ENCODE data around the gene CRYBA2. TPM values are rescaled to one million over a fixed set of nuclear protein-coding genes. Genes with fewer than 3 reads are reported as not detected.
A peak's percentile ranks its signal among the peaks of the same experiment; 100 is the strongest.

Gene CRYBA2
- total RNA-seq, 2 donors from 2014 or later: 2.6 to 3.5 TPM

DNA sequence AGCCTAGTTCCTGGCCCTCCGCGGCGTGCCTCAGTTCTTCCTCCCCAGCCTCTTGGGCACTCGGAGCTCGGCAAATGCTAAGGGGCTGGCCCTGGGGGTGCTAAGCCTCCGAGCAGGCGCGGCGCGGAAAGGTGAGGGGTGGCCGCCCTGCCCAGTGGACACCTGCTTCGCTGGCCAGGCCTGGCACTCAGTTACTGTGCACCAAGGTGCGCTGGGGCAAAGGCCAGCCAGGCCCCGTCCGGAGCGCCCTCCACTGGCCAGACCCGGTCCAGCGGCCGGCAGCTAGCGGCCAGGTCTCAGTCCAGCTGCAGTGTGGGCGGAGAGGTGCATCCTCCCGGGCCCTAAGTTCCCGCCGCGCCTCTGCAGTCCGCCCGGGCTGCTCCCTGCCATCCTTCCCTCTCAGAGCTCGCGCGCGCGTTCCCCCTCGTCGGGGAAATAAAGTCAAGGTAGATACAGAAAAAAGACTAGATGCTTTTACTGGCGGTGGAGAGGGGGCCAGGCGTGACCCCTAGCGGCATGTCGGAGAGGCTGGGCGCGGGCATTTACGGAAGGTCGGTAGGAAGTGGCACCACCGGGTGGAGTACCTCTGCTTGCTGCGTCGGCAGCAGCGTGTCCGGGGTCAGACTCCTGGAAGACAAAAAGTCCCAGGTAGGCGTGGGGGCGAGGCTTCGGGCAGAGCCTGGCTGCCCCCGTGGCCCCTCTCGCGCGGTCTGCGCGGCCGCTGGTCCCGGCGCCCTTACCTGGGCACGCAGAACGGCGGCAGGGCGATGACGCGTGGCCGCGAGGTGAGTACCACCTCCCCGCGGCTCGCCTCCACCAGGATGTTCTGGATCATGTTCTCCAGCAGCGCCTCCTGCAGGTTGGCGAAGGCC, 9.4 kb upstream of the CRYBA2 start:
- H3K27me3 Mint-ChIP-seq (ENCODE audit: insufficient read depth): peaks cover 74% of the 10 kb centered on the region

DNA sequence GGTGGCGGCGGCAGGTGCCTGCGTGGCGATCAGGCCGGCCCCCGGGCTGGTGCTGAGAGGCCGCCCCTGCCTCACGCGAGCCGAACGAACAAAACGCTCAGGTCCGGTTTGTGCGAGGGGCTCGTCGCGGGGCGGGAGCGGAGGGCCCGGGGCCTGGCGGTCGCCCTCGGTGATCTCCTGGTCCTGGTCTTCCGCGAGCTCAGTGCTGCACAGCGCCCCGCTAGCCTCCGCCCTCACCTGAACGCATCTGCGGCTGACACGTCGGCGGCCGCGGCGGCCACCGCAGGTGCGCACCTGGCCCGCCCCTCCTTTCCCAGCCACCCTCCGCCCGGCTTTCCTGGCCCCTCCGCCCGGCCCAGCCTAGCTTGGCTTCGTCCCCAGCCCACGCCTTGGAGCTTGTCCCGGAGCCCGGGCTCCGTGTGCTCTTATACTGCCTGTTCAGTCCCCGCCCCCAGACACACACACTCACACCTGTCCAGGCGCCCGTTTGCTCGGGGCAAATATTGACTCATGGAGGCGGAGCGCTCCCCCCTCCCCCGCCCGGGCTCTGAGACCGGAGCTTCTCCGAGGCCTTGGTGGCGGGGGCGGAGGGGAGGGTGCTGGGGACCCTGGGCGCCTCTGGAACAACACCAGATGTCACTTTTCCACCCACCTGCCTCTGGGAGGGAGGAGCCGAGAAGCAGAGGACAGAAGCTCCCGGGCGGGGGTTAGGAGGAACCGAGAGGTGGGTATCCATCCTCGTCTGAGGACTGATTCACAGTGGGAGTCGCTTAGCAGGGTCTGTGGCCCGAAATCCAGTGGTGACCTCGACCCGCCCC, 8.6 kb upstream of the CRYBA2 start:
- Histone ChIP-seq H3K27me3 (ENCODE audit: control insufficient read depth, insufficient read depth, low read length, poor library complexity, severe bottlenecking) (peaks cover 37% of the 10 kb centered on the region), H3K27ac (ENCODE audit: low read depth, low read length) (no peak overlapping the region), H3K4me1 (ENCODE audit: control insufficient read depth, insufficient read depth, low read length) (peaks cover 10% of the 10 kb centered on the region), H3K9me3 (ENCODE audit: control insufficient read depth, low read length) (no peaks in the 10 kb centered on the region), H3K9ac (ENCODE audit: extremely low read depth, low read length, poor library complexity, severe bottlenecking) (peak overlapping the region; percentile 93), H3K36me3 (ENCODE audit: control insufficient read depth, insufficient read depth, low read length) (no peaks in the 10 kb centered on the region), H3K4me3 (ENCODE audit: low read length) (peak overlapping the region; percentile 91)
- DNase-seq: peak; percentile 89
- Mint-ChIP-seq H3K27me3 (ENCODE audit: insufficient read depth) (peaks cover 72% of the 10 kb centered on the region), H3K4me1 (peaks cover 22% of the 10 kb centered on the region), H3K9me3 (no peaks in the 10 kb centered on the region), H3K36me3 (ENCODE audit: low read depth) (no peaks in the 10 kb centered on the region), H3K4me3 (peak overlapping the region; percentile 81), H3K27ac (peak overlapping the region; percentile 82)
- no peak for TF ChIP-seq CTCF (conservative IDR thresholded peaks at IDR 0.05)
- 1 to 5% methylated on average over 12 to 70 of the region's 70 CpGs for WGBS, 2 experiments (ENCODE audit: insufficient coverage in 1 of 2, insufficient read length in 1 of 2)

More for the DNA sequence above, 9.4 kb upstream of the CRYBA2 start:
- Mint-ChIP-seq H3K4me3 (peak overlapping the region; percentile 81), H3K9me3 (no peaks in the 10 kb centered on the region), H3K27ac (peak overlapping the region; percentile 84), H3K4me1 (peaks cover 17% of the 10 kb centered on the region), H3K36me3 (ENCODE audit: low read depth) (no peaks in the 10 kb centered on the region)
- WGBS, 2 experiments (ENCODE audit: insufficient coverage in 1 of 2, insufficient read length in 1 of 2): 1 to 5% methylated on average over 39 to 72 of the region's 72 CpGs
- Histone ChIP-seq H3K9me3 (ENCODE audit: control insufficient read depth, low read length) (no peaks in the 10 kb centered on the region), H3K36me3 (ENCODE audit: control insufficient read depth, insufficient read depth, low read length) (no peaks in the 10 kb centered on the region), H3K27me3 (ENCODE audit: control insufficient read depth, insufficient read depth, low read length, poor library complexity, severe bottlenecking) (peaks cover 45% of the 10 kb centered on the region), H3K9ac (ENCODE audit: extremely low read depth, low read length, poor library complexity, severe bottlenecking) (peak overlapping the region; percentile 25), H3K4me3 (ENCODE audit: low read length) (peak overlapping the region; percentile 84), H3K4me1 (ENCODE audit: control insufficient read depth, insufficient read depth, low read length) (peaks cover 10% of the 10 kb centered on the region), H3K27ac (ENCODE audit: low read depth, low read length) (no peak overlapping the region)
- TF ChIP-seq CTCF (conservative IDR thresholded peaks at IDR 0.05): peak; percentile 80
- peak; percentile 97 for DNase-seq

DNA sequence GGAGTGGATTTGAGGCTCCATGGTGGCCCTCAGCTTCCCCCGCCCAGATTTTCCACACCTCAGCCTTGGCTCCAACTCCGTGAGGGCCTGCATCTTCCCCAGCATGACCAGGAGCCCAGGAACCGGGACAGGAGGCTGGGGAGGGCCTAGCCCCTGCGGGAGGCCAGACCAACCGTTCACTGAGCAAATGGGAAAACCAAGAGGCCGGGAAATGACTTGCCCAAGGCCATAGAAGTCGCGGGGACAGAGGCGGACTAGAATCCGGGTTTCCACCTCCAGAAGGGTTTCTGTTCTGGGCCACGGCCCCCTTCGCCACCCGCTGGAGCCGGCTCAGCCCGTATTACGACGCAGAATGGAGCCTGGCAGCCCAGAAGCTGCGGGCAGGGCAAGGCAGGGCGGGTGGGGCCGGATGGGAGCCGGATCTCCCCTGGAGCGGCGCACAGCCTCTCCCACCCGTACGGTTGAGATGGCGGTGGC, 7.9 kb upstream of the CRYBA2 start:
- Mint-ChIP-seq H3K36me3 (ENCODE audit: low read depth) (no peaks in the 10 kb centered on the region), H3K4me3 (peak overlapping the region; percentile 81), H3K4me1 (peaks cover 24% of the 10 kb centered on the region), H3K27ac (peak overlapping the region; percentile 87), H3K27me3 (ENCODE audit: insufficient read depth) (peaks cover 70% of the 10 kb centered on the region), H3K9me3 (no peaks in the 10 kb centered on the region)
- H3K4me3 ChIP-seq (ENCODE audit: low read length): peak overlapping the region; percentile 91
- peak overlapping the region; percentile 93 for H3K9ac ChIP-seq (ENCODE audit: extremely low read depth, low read length, poor library complexity, severe bottlenecking)
- TF ChIP-seq CTCF (conservative IDR thresholded peaks at IDR 0.05): no peak
- H3K4me1 ChIP-seq (ENCODE audit: control insufficient read depth, insufficient read depth, low read length): peaks cover 14% of the 10 kb centered on the region
- no peaks in the 10 kb centered on the region for H3K9me3 ChIP-seq (ENCODE audit: control insufficient read depth, low read length)
- WGBS, 2 experiments (ENCODE audit: insufficient coverage in 1 of 2, insufficient read length in 1 of 2): 3 to 4% methylated on average over 8 to 26 of the region's 26 CpGs
- H3K27ac ChIP-seq (ENCODE audit: low read depth, low read length): no peak overlapping the region
- no peaks in the 10 kb centered on the region for H3K36me3 ChIP-seq (ENCODE audit: control insufficient read depth, insufficient read depth, low read length)
- peak; percentile 55 for DNase-seq
- peaks cover 31% of the 10 kb centered on the region for H3K27me3 ChIP-seq (ENCODE audit: control insufficient read depth, insufficient read depth, low read length, poor library complexity, severe bottlenecking)

Measured in endodermal cell (in vitro differentiated cells).